ENCODE measurements around the gene GMEB1. TPM values are rescaled to one million over a fixed set of nuclear protein-coding genes. Genes with fewer than 3 reads are reported as not detected.
"Not testable (repeated sequence)": the region's sequence is repeated elsewhere in the genome, so short reads cannot be mapped to it uniquely, and the experiment has no call there.

Gene GMEB1
- total and polyA plus RNA-seq, 2 donors (not counting 3 experiments of a cell fraction or from before 2014, with no cell fraction given) = 8.1 to 16.0 TPM

- dilution Hi-C loops (cut with MboI; ENCODE audit: extremely low pct_ligation_motif_present, low sequenced_read_pairs) = no loop called here
- no peak for FAIRE-seq
- H3K4me3 ChIP-seq (replicated peaks in 1 of 3; ENCODE audit: insufficient read depth in 1 of 3, low read depth in 1 of 3, low read length in 3 of 3) = no peak overlapping the region
Observed at GRCh38 chr1:28684937-28685336, 16.4 kb downstream of the GMEB1 start.

GRCh38 chr1:28691627-28692026 is 23.0 kb downstream of the GMEB1 start:
- DNase-seq (ENCODE audit: low read depth, low spot score); H3K27ac ChIP-seq (ENCODE audit: insufficient read depth, low read depth, low read length); dilution Hi-C loops (cut with MboI; ENCODE audit: extremely low pct_ligation_motif_present, low sequenced_read_pairs); FAIRE-seq; H3K9me1 ChIP-seq (replicated peaks; ENCODE audit: control insufficient read depth, extremely low read depth, insufficient read depth, low read length); H3K27me3 ChIP-seq (ENCODE audit: control insufficient read depth in 2 of 2, insufficient read depth in 2 of 2, low read length in 2 of 2); H3K9ac ChIP-seq (replicated peaks; ENCODE audit: extremely low read depth, insufficient read depth, low read length); H3K4me2 ChIP-seq (ENCODE audit: insufficient read depth, low read length); H3K79me2 ChIP-seq (ENCODE audit: control insufficient read depth, insufficient read depth, low read length); BruUV-seq (replicated peaks); H3K36me3 ChIP-seq (ENCODE audit: control insufficient read depth in 2 of 2, extremely low read depth in 1 of 2, insufficient read depth in 2 of 2, low read length in 2 of 2); H3K9me3 ChIP-seq (replicated peaks; ENCODE audit: control insufficient read depth, insufficient read depth, low read length); H3K4me3 ChIP-seq (replicated peaks in 1 of 3; ENCODE audit: insufficient read depth in 1 of 3, low read depth in 1 of 3, low read length in 3 of 3); H2AFZ ChIP-seq (ENCODE audit: low read depth, low read length); H3K4me1 ChIP-seq (ENCODE audit: control insufficient read depth, extremely low read depth, insufficient read depth, low read length); H4K20me1 ChIP-seq (replicated peaks; ENCODE audit: control insufficient read depth, extremely low read depth, insufficient read depth, low read length); intact Hi-C loops (cut with micrococcal nuclease); POLR2A ChIA-PET: not testable (repeated sequence)
- CTCF ChIA-PET = interaction anchor here (1.5 kb wide), 1 partner anchor 9 kb away, joined by 4 read pairs; no protein-coding TSS in a partner anchor

More at GRCh38 chr1:28684937-28685336, 16.4 kb downstream of the GMEB1 start:
- Histone ChIP-seq H3K4me2 (ENCODE audit: insufficient read depth, low read length) (no peak overlapping the region), H4K20me1 (replicated peaks; ENCODE audit: control insufficient read depth, extremely low read depth, insufficient read depth, low read length) (no peaks in the 10 kb centered on the region), H3K27ac (ENCODE audit: insufficient read depth, low read depth, low read length) (no peak overlapping the region), H3K27me3 (ENCODE audit: control insufficient read depth in 2 of 2, insufficient read depth in 2 of 2, low read length in 2 of 2) (no peaks in the 10 kb centered on the region), H2AFZ (ENCODE audit: low read depth, low read length) (no peak overlapping the region), H3K9me3 (replicated peaks; ENCODE audit: control insufficient read depth, insufficient read depth, low read length) (no peaks in the 10 kb centered on the region), H3K9me1 (replicated peaks; ENCODE audit: control insufficient read depth, extremely low read depth, insufficient read depth, low read length) (no peaks in the 10 kb centered on the region), H3K79me2 (ENCODE audit: control insufficient read depth, insufficient read depth, low read length) (peaks cover 2% of the 10 kb centered on the region), H3K9ac (replicated peaks; ENCODE audit: extremely low read depth, insufficient read depth, low read length) (no peak overlapping the region), H3K4me1 (ENCODE audit: control insufficient read depth, extremely low read depth, insufficient read depth, low read length) (no peaks in the 10 kb centered on the region), H3K36me3 (ENCODE audit: control insufficient read depth in 2 of 2, extremely low read depth in 1 of 2, insufficient read depth in 2 of 2, low read length in 2 of 2) (no peaks in the 10 kb centered on the region)
- CTCF ChIA-PET = interaction anchor here (1.1 to 1.6 kb wide), 2 partner anchors 52 to 192 kb away, joined by 3 to 6 read pairs; partner anchors contain the start of gene YTHDF2
- POLR2A ChIA-PET = interaction anchor here (0.6 kb wide), 1 partner anchor 36 kb away, joined by 3 read pairs; no protein-coding TSS in a partner anchor
- intact Hi-C loops (cut with micrococcal nuclease) = no loop called here
- no TSS peak for BruUV-seq (replicated peaks)
- TF ChIP-seq EZH2 (IDR thresholded peaks at IDR 0.05; ENCODE audit: borderline replicate concordance, low read depth, low read length, severe bottlenecking) (no peak), CTCF (IDR thresholded peaks at IDR 0.05; ENCODE audit: extremely low read depth in 1 of 2, insufficient read depth in 1 of 2, low read depth in 1 of 2, low read length in 2 of 2) (no peak), MAX (IDR thresholded peaks at IDR 0.05; ENCODE audit: insufficient read depth, insufficient read length) (no peak), MYC (IDR thresholded peaks at IDR 0.05; ENCODE audit: low read depth, low read length) (no peak), POLR2A (IDR thresholded peaks at IDR 0.05; ENCODE audit: low read depth, low read length) (no peak), FOS (IDR thresholded peaks at IDR 0.05; ENCODE audit: borderline replicate concordance, insufficient read depth, low read length) (no peak), GATA2 (IDR thresholded peaks at IDR 0.05; ENCODE audit: insufficient read depth, insufficient read length, low read depth, low read length) (no peak), JUN (IDR thresholded peaks at IDR 0.05; ENCODE audit: borderline replicate concordance, insufficient read depth, insufficient read length, low read depth) (no peak), POLR2AphosphoS5 (IDR thresholded peaks at IDR 0.05; ENCODE audit: insufficient read depth, low read depth, low read length) (no peak)
- DNase-seq (ENCODE audit: low read depth, low spot score) = no peak
